Activated CD8-positive, alpha-beta T cell treated with anti-CD3 and anti-CD28 coated beads, Interleukin-2, amount 10 ng/mL, durations not matched to agents 7 days and 5 days (primary cell): ENCODE results near the gene HOXC5. TPM values are rescaled to one million over a fixed set of nuclear protein-coding genes. Genes with fewer than 3 reads are reported as not detected.
A peak's percentile ranks its signal among the peaks of the same experiment; 100 is the strongest.

Experiments used
- ATAC-seq: fragments of 150-1000 bp; cut with Tn5 transposase; one replicate; pipeline ENCODE4 v1.10.0; 2021; ENCODE audit warnings: moderate library complexity
- CTCF ChIA-PET: fragments of 350-600 bp; sonication (Branson Sonifier 250); formaldehyde crosslinking; loops from one replicate; lab custom pipeline; 2021; ENCODE audit warnings: antibody characterized with exemption; lab: Charles Lee
- POLR2A ChIA-PET: fragments of 350-600 bp; sonication (Branson Sonifier 250); formaldehyde crosslinking; loops from one replicate; lab custom pipeline; 2021; ENCODE audit warnings: antibody characterized with exemption; lab: Charles Lee
- DNase-seq: peaks from one replicate; pipeline ENCODE4 v3.0.0-alpha.2; 2020
- H3K27ac Mint-ChIP-seq: one replicate; pipeline ENCODE4 v1.8.0; 2021; ENCODE audit warnings: mild to moderate bottlenecking, mixed read lengths
- H3K27me3 Mint-ChIP-seq: one replicate; pipeline ENCODE4 v1.8.0; 2021; ENCODE audit warnings: low read depth, mixed read lengths
- H3K36me3 Mint-ChIP-seq: one replicate; pipeline ENCODE4 v1.8.0; 2021; ENCODE audit warnings: low read depth, mixed read lengths
- H3K4me1 Mint-ChIP-seq: one replicate; pipeline ENCODE4 v1.8.0; 2021; ENCODE audit warnings: low read depth, mixed read lengths
- H3K4me3 Mint-ChIP-seq: one replicate; pipeline ENCODE4 v1.8.0; 2021; ENCODE audit warnings: mild to moderate bottlenecking, mixed read lengths
- H3K9me3 Mint-ChIP-seq: one replicate; pipeline ENCODE4 v1.8.0; 2022; ENCODE audit warnings: mixed read lengths; ENCODE audit not compliant: insufficient read depth
- total RNA-seq, 2 experiments: library from RNA; stranded (reverse); gene quantifications; one replicate each; pipeline ENCODE4 v1.2.3, GENCODE V29; 2021

HOXC5 gene
- total RNA-seq, 2 experiments from 2014 or later = not detected

DNA sequence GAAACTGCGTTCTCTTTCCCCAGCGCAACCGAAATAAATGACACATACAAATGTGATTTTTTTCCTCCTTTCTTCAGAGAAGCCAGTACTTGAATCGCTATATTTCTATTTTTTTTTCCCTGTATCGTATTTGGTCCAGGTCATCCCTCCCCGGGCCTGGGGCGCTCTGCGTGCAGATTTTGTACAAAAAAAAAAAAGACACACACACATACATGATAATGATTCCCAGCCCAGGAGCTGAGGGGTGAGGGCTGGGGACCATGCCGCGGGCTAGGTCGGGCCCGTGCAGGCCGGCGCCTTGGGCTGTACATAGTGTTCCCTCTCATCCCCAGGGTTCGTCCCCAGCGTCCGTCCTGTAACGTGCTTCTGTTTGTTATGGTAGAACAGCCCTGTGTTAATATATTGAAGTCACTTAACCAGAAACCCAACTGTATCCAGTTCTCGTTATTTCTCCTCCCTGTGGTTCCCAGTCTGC lies 29.9 kb upstream of the HOXC5 start:
- no peaks in the 10 kb centered on the region for H3K9me3 Mint-ChIP-seq
- H3K4me3 Mint-ChIP-seq = no peak overlapping the region
- ChIA-PET CTCF (interaction anchor here (1.5 to 1.8 kb wide), 4 partner anchors 30 to 257 kb away, joined by 3 to 6 read pairs (median 4); partner anchors contain the start of gene HOXC5), POLR2A (no interaction called here)
- peaks cover 13% of the 10 kb centered on the region for H3K4me1 Mint-ChIP-seq
- H3K36me3 Mint-ChIP-seq = no peaks in the 10 kb centered on the region
- no peak overlapping the region for H3K27ac Mint-ChIP-seq
- ATAC-seq (no peak), DNase-seq (no peak)
- H3K27me3 Mint-ChIP-seq = peaks cover 95% of the 10 kb centered on the region

- no peaks in the 10 kb centered on the region for H3K9me3 Mint-ChIP-seq
- no peak overlapping the region for H3K4me3 Mint-ChIP-seq
- ChIA-PET POLR2A (no interaction called here), CTCF (interaction anchor here (0.9 to 6.3 kb wide), 10 partner anchors 12 to 258 kb away, joined by 3 to 89 read pairs (median 6); partner anchors contain the start of genes HOXC5 and SMUG1)
- ATAC-seq (no peak), DNase-seq (no peak)
- no peak overlapping the region for H3K27ac Mint-ChIP-seq
- H3K27me3 Mint-ChIP-seq = peaks cover 95% of the 10 kb centered on the region
- no peaks in the 10 kb centered on the region for H3K36me3 Mint-ChIP-seq
- H3K4me1 Mint-ChIP-seq = peaks cover 13% of the 10 kb centered on the region
These were observed 29.2 kb upstream of the HOXC5 start for GRCh38 chr12:54003625-54004024.

DNA sequence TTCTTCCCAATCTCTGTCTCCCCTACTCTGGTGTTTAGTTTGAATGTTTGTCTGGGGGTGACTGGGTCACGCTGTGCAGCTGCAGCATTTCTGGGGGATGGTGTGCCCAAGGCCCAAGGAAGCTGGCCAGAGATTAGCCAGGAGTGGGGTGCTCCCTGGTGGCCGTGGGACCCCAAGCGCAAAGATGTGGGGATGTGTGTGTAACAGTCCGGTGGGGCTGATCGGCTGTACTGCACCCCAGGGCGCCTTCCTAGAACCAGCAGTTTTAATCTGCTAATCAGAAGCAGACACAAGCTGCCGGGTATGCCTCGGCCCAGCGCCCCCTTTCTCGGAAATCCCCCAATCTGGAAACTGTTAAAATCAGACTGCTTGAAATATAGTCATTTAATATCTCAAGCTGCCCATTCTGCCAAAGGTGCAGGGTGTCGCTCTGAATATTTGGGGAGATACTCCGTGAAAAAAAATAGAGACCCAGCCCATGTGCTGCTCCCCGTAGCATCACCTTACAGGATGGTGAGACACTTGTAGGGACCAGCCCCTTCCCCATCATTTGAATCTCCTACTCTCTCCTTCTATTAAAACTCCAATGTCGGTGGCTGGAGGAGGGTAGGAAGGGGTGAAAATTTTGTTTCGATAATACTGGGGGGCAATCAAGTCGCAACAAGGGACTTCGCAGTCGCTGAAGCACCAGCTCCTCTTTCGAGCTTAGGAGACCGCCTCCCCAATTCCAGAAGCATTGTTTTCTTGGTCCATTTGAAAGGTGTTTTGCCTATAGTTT lies 28.6 kb upstream of the HOXC5 start:
- no peak overlapping the region for H3K27ac Mint-ChIP-seq
- CTCF ChIA-PET = interaction anchor here (0.9 to 6.3 kb wide), 11 partner anchors 12 to 258 kb away, joined by 3 to 89 read pairs (median 6); partner anchors contain the start of genes HOXC5 and SMUG1
- H3K4me3 Mint-ChIP-seq = no peak overlapping the region
- POLR2A ChIA-PET = no interaction called here
- ATAC-seq = no peak
- no peaks in the 10 kb centered on the region for H3K36me3 Mint-ChIP-seq
- peaks cover 15% of the 10 kb centered on the region for H3K4me1 Mint-ChIP-seq
- no peak for DNase-seq
- H3K27me3 Mint-ChIP-seq = peaks cover 93% of the 10 kb centered on the region
- H3K9me3 Mint-ChIP-seq = no peaks in the 10 kb centered on the region

DNA sequence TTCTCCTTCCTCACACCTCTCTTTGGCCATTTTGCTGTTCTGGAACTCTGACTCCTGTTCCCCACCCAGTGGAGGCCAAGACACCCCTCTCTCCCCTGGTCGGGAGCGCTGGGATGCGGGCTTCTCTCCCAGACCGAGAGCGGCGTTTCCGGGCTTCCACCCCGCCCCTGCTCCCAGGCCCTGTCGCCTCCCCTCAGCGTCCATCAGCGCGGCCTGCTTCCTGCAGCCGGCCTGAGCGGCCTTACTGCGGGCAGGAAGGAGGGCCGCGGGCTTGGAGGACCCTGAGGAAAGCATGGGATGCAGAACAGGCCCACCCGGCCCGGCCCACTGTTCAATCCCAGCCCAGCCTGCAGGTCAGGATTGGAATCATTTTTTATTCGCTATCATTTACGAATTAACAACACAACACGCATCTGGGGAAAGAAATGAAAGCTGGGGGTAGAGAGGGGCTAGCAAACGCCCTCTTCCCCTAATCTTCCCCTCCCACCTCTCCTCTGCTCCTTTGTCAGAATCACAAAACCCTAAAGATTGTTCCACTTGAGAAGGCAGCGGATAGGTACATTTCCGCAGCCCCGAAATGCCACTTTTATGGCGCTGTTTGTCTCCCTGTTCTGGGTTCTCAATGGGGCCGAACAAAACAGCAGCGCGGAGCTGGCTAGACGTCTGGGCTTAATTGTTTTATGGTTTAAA lies 27.9 kb upstream of the HOXC5 start:
- Mint-ChIP-seq H3K27ac (no peak overlapping the region), H3K4me3 (no peak overlapping the region), H3K4me1 (peaks cover 20% of the 10 kb centered on the region), H3K36me3 (no peaks in the 10 kb centered on the region), H3K9me3 (no peaks in the 10 kb centered on the region), H3K27me3 (peaks cover 93% of the 10 kb centered on the region)
- ChIA-PET POLR2A (interaction anchor here (1.0 kb wide), 1 partner anchor 28 kb away, joined by 5 read pairs; the partner anchor contains the start of gene HOXC5), CTCF (interaction anchor here (0.7 to 7.0 kb wide), 17 partner anchors 13 to 247 kb away, joined by 3 to 91 read pairs (median 6); partner anchors contain the start of genes HOXC5 and SMUG1)
- ATAC-seq = no peak
- no peak for DNase-seq

DNA sequence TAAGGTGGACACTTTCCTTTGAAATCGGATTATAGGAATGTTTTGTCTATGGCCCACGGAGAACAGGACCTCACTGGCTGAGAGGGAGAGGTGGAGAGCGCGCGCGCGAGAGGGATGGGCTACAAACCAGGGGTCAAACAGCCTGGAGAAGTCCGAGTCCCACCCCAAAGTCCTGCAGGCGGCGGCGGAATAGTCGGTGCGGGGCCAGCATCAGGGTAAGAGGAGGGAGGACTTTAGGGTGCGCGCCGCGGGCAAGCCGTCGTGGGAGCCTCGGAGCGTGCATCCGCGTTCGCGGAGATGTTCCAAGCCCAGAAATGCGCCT lies 27.4 kb upstream of the HOXC5 start:
- ChIA-PET POLR2A (interaction anchor here (0.6 to 1.0 kb wide), 2 partner anchors 27 to 34 kb away, joined by 3 to 5 read pairs; partner anchors contain the start of gene HOXC5), CTCF (interaction anchor here (0.6 to 7.0 kb wide), 28 partner anchors 7 to 315 kb away, joined by 3 to 91 read pairs (median 5); partner anchors contain the start of genes HOXC12, HOXC5 and SMUG1)
- Mint-ChIP-seq H3K27me3 (peaks cover 95% of the 10 kb centered on the region), H3K36me3 (no peaks in the 10 kb centered on the region), H3K4me1 (peaks cover 20% of the 10 kb centered on the region), H3K27ac (no peak overlapping the region), H3K9me3 (no peaks in the 10 kb centered on the region), H3K4me3 (no peak overlapping the region)
- no peak for DNase-seq
- peak; percentile 6 for ATAC-seq

GRCh38 chr12:54005853-54006558 lies 26.8 kb upstream of the HOXC5 start:
- DNase-seq (peak; percentile 88), ATAC-seq (peak; percentile 82)
- Mint-ChIP-seq H3K4me1 (peaks cover 20% of the 10 kb centered on the region), H3K36me3 (no peaks in the 10 kb centered on the region), H3K27ac (no peak overlapping the region), H3K27me3 (peaks cover 92% of the 10 kb centered on the region), H3K9me3 (no peaks in the 10 kb centered on the region), H3K4me3 (peak overlapping the region; percentile 71)
- ChIA-PET POLR2A (interaction anchor here (0.6 to 1.0 kb wide), 2 partner anchors 27 to 35 kb away, joined by 3 to 5 read pairs; partner anchors contain the start of gene HOXC5), CTCF (interaction anchor here (0.6 to 7.0 kb wide), 29 partner anchors 8 to 315 kb away, joined by 3 to 91 read pairs (median 5); partner anchors contain the start of genes HOXC10, HOXC12, HOXC5 and SMUG1)

DNA sequence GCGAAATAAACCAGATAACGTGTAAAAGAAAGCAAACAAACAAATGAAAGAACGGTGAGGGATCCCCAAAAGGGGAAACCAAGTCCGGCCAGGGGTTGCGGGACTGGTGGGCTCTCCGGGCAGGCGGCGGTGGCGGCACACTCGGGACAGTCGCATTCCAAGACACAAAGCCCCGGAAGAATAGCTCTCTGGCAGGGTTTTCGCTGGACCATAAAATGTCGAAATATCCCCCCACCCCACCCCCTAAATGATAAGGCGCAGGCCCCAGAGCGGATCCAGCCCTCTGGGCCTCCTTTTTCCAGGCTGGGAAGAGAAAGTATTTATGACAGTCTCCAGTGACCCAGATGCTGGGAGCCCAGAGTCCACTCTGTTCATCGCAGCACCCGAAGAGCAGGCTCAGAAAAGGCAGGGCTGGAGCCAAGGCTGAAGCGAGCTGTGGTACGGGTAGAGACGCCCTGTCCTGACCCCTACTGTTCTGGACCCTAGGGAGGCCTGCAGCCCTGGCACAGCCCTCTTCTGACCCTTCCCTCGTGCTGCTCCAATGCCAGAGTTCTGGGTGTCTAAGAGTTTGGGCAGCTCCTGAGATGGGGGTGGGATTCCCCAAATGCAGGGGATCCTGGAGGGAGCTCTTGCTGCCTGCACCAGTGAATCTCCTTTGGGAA lies 26.2 kb upstream of the HOXC5 start:
- Mint-ChIP-seq H3K9me3 (no peaks in the 10 kb centered on the region), H3K27me3 (peaks cover 92% of the 10 kb centered on the region), H3K4me1 (peaks cover 20% of the 10 kb centered on the region), H3K27ac (no peak overlapping the region), H3K36me3 (no peaks in the 10 kb centered on the region), H3K4me3 (peak overlapping the region; percentile 71)
- ATAC-seq (no peak), DNase-seq (no peak)
- ChIA-PET CTCF (interaction anchor here (1.0 to 7.0 kb wide), 20 partner anchors 9 to 210 kb away, joined by 3 to 91 read pairs (median 5); partner anchors contain the start of genes HOXC10, HOXC12, HOXC5 and SMUG1), POLR2A (no interaction called here)

GRCh38 chr12:54007538-54008259 lies 25.2 kb upstream of the HOXC5 start:
- Mint-ChIP-seq H3K4me3 (no peak overlapping the region), H3K9me3 (no peaks in the 10 kb centered on the region), H3K27me3 (peaks cover 91% of the 10 kb centered on the region), H3K4me1 (peaks cover 20% of the 10 kb centered on the region), H3K36me3 (no peaks in the 10 kb centered on the region), H3K27ac (no peak overlapping the region)
- ChIA-PET CTCF (interaction anchor here (0.8 to 7.0 kb wide), 14 partner anchors 9 to 206 kb away, joined by 3 to 91 read pairs (median 8); partner anchors contain the start of genes HOXC10, HOXC5 and SMUG1), POLR2A (interaction anchor here (0.8 kb wide), 1 partner anchor 8 kb away, joined by 3 read pairs; no protein-coding TSS in a partner anchor)
- DNase-seq = no peak
- no peak for ATAC-seq

GRCh38 chr12:54008260-54008552 lies 24.6 kb upstream of the HOXC5 start:
- Mint-ChIP-seq H3K4me1 (peaks cover 20% of the 10 kb centered on the region), H3K27me3 (peaks cover 91% of the 10 kb centered on the region), H3K27ac (no peak overlapping the region), H3K9me3 (no peaks in the 10 kb centered on the region), H3K4me3 (no peak overlapping the region), H3K36me3 (no peaks in the 10 kb centered on the region)
- no peak for ATAC-seq
- no peak for DNase-seq
- CTCF ChIA-PET = interaction anchor here (0.8 to 7.0 kb wide), 7 partner anchors 8 to 200 kb away, joined by 3 to 91 read pairs (median 10); partner anchors contain the start of genes HOXC10, HOXC5 and SMUG1
- POLR2A ChIA-PET = interaction anchor here (0.8 kb wide), 1 partner anchor 9 kb away, joined by 3 read pairs; no protein-coding TSS in a partner anchor
